GM18526 (cell line): ENCODE results near the gene CDADC1.

ENCODE experiments used
- POLR2A ChIP-seq: IDR thresholded peaks from 3 replicates; pipeline ENCODE4 v1.6.1; 2011; ENCODE audit not compliant: insufficient read length; ENCODE audit errors: extremely low read depth

The CDADC1 gene

DNA sequence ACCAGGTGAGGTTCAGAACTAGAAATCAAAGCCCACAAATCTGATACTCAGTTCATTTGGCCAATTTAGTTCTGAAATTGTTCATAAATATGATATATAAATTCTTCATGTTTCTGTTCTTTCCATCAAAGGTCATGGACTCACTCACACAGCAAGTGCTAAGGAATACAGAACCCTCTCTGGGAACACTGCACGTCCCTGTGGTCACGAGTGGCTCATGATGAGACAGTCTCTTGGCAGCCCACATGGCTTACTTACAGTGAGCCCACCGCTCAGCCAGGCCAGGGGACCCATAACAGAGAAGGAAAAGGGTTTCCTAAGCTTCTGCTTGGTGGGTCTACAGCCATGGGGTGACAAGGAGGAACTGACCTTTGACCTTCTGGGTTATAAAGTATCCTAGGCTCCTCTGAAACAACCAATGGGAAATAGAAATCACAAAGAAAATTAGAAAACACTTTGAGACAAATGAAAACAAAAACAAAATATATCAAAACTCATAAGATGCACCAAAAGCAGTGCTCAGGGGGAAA is 67.4 kb downstream of the CDADC1 start:
- TF ChIP-seq POLR2A = no peak

- TF ChIP-seq POLR2A = no peak
Observed at GRCh38 chr13:49315756-49316482, 68.2 kb downstream of the CDADC1 start.

- TF ChIP-seq POLR2A = no peak
Observed at GRCh38 chr13:49319551-49319950, 71.8 kb downstream of the CDADC1 start.

DNA sequence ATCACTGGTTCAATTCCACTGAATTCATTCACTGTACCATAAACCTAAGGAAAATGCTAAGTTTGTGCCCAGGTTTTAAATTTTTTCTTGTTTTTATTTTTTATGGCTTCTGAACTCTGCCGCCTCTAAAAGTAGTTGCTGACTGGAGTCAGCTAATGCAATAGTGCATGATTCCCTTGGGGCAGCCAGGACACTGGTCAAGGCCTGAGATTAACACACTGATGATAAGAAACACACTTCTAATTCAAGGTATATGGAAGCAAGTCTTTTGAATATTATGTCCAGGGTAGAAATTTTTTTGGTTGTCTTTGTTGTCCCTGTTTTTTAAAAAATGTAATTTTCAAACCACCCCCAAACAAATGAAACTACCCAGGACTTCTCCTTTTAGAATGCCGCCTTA is 72.2 kb downstream of the CDADC1 start:
- no peak for TF ChIP-seq POLR2A

DNA sequence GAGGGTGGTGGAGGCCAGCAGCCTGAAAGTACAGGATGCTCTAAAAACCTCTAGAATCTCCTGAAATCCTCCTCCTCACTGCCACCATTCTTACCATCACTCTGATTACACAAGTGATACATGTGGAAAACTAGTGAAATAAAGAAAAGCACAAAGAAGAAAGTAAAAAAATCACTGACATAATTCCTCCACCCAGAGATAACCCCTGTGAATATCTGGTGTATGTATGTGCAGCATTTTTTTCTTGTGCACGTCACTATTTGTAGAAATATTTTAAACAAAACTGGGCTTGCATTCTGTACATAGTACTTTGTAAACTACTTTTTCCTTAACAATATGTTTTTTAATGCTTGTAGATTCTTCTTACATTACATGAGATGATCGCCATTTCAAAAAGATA is 73.2 kb downstream of the CDADC1 start:
- no peak for TF ChIP-seq POLR2A

DNA sequence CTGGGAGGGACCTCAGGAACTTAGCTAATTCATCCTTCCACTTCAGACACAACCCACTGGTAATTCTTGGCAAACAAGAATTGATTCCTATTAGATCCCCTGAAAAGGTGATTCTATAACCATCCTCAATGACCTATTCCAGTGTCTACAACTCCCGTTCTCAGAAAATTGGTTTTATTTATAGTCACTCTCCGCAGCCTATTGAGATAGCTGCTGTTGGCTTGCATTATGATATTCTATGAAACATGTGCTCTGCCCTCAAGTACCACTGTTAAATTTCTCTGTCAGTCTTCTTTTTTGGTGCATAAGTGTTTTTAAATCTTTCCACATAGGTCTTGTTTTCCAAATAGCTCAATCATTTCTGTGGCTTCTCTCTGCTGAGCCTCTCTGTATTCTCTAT is 75.0 kb downstream of the CDADC1 start:
- no peak for TF ChIP-seq POLR2A

GRCh38 chr13:49323344-49323743 is 75.6 kb downstream of the CDADC1 start:
- no peak for TF ChIP-seq POLR2A

DNA sequence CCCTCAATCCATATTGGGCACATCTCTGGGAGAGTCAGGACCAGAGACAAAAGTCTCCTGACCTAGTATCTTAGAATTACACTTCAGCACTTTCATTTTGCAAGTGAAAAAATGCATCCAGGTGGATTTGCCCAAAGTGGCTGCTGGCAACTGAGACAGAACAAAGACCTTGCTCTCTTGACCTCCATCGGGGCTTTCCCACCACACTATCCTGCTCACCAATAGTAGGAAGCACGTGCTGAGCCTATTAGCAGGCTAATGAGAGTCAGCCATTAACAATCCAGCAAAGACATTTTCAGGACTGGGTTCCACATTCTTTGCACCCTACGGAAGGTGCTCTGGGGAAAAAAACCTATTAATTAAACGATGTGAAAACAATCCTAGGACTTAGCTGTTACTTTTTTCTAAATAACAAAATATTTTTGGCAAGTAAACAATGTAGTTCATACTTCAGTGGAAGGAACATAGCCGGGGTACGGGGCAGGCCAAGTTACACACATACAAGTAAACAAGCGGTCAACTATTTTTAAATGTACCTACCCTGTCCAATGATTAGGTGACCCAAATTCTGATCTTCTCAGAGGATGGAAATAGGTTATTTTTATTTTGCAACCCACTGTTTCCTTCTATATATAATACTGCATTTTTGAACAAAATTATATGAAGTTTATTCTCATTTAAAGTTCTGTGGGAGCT is 78.6 kb downstream of the CDADC1 start:
- TF ChIP-seq POLR2A = no peak

DNA sequence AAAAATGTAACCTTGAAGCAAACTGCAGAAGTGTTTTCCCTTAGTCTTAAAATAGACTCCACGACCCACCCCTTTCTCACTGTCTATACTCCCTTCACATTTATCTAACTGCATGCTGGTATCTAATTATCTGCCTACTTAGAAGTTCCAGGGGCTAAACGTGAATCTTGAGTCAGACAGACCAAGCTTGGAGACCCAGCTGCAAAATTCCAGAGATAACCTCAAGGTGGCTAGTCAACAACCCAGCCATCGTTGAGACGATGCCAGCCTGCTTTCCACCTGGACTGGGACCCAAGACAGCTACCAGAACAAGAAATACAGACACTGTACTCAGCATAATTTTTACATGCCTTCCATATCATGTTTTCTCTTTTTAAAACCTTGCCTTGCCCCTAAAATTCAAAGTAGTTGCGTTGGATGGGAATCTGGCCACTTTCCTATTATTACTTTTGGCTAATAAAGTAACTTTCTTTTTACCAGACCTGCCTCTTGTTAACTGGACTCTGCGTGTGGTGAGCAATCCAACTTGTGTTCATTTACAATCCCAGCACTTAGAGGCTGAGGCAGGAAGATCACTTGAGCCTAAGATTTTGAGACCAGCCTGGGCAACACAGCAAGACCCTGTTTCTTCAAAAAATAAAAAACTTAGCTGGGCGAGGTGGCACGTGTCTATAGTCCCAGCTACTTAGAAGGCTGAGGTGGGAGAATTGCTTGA is 82.3 kb downstream of the CDADC1 start:
- no peak for TF ChIP-seq POLR2A

DNA sequence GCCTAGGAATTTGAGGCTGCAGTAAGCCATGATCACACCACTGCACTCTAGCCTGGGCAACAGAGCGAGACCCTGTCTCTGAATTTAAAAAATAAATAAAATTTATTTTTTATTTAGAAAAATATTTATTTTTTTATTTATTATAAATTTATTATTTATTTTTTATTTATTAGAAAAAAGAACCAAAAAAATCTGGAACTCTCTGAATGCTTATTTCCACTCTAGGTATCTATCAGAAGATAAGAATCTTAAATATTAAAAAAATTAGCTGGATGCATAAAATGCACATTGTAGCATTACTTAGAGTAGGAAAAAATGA is 82.8 kb downstream of the CDADC1 start:
- no peak for TF ChIP-seq POLR2A

DNA sequence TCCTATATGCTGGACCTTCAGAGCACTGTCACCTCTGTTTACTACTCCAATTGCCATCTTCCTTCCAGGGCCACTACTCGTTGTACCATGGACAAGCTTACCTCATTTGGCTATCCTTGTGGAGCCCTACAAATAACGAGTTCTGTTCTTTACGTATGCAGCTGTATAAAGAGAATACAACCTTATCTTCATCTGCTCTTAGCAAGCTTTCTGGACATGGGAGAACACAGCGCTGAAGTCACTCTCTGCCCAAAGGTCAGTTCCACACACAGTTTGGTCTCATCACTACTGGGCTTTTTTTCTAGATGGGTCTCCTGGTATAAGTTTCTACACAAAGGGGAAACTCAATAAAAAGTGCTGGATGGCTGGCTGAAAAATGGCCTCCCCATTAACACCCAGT is 88.9 kb downstream of the CDADC1 start:
- TF ChIP-seq POLR2A = no peak

DNA sequence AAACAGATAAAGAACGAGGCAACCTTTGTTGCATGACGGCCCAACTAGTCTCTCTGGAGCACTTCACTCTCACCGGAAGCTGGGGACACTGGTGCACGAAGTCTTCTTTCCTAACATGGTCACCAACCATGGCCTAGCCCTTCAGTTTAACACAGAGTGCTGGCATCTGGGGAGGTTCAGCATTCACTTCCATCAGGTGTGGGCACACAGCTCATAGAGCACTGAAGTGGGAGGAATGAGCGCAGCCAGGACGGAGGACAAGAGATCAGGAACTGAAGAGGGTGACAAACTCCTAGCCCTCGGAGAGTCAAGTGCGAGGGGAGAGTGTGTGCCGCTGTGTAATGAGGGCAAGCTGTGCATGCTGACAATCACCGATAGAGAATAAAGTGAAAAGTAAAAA is 92.4 kb downstream of the CDADC1 start:
- no peak for TF ChIP-seq POLR2A

DNA sequence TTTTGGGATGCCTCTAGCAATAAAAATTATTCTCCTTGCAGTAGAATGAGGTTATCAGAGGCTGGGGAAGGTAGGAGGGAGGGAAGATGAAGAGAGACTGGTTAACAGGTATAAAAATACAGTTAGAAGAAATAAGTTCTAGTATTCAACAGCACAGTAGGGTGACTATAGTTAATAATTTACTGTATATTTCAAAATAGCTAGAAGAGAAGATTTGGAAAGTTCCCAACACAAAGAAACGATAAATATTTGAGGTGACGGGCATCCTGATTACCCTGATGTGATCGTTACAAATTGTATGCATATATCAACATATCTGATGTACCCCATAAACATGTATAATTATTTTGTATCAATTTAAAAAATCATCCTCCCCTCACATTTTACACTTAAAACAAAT is 93.8 kb downstream of the CDADC1 start:
- no peak for TF ChIP-seq POLR2A

DNA sequence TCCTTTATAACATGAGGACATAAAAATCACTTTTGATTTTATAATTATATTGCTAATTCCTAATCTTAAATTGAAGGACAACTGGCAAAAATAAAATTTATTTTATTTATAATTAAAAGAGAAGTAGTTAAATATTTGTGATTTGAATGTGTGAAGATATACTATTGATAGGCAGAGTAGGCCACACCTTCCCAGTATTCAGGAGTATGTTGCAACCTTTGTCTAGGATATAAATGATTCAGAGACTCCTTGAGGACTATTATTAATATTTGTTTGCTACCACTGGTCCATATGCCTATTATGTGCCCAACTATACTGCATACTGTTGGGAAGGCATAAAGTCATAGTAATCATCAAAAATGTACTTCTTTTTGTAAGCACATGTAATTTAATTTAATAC is 94.2 kb downstream of the CDADC1 start:
- no peak for TF ChIP-seq POLR2A

- no peak for TF ChIP-seq POLR2A
Observed at GRCh38 chr13:49342454-49342853, 94.7 kb downstream of the CDADC1 start.
